ENCODE data around the gene SREBF2.
"Not testable (repeated sequence)": the region's sequence is repeated elsewhere in the genome, so short reads cannot be mapped to it uniquely, and the experiment has no call there.

SREBF2 gene

GRCh38 chr22:41821471-41822316 lies 11.2 kb upstream of the SREBF2 start:
- no peak for DNase-seq (ENCODE audit: low read depth in 2 of 2)

GRCh38 chr22:41822317-41823057 lies 10.4 kb upstream of the SREBF2 start:
- DNase-seq (ENCODE audit: low read depth in 2 of 2) = no peak

GRCh38 chr22:41823797-41824196 lies 9.1 kb upstream of the SREBF2 start:
- DNase-seq (ENCODE audit: low read depth in 2 of 2) = no peak

GRCh38 chr22:41825376-41825775 lies 7.5 kb upstream of the SREBF2 start:
- DNase-seq (ENCODE audit: low read depth in 2 of 2) = no peak

- DNase-seq (ENCODE audit: low read depth in 2 of 2) = no peak
These were observed 6.9 kb upstream of the SREBF2 start for GRCh38 chr22:41826021-41826420.

- no peak for DNase-seq (ENCODE audit: low read depth in 2 of 2)
These were observed 6.2 kb upstream of the SREBF2 start for GRCh38 chr22:41826430-41827383.

GRCh38 chr22:41827671-41828070 lies 5.2 kb upstream of the SREBF2 start:
- DNase-seq (ENCODE audit: low read depth in 2 of 2) = no peak

GRCh38 chr22:41828516-41828915 lies 4.4 kb upstream of the SREBF2 start:
- no peak for DNase-seq (ENCODE audit: low read depth in 2 of 2)

GRCh38 chr22:41830174-41830573 lies 2.7 kb upstream of the SREBF2 start:
- DNase-seq (ENCODE audit: low read depth in 2 of 2) = no peak

- DNase-seq (ENCODE audit: low read depth in 2 of 2) = no peak
These were observed 1.5 kb upstream of the SREBF2 start for GRCh38 chr22:41831383-41831782.

- DNase-seq (ENCODE audit: low read depth in 2 of 2) = no peak
These were observed 915 bp upstream of the SREBF2 start for GRCh38 chr22:41831828-41832552.

GRCh38 chr22:41833369-41834004 lies 582 bp downstream of the SREBF2 start:
- DNase-seq (ENCODE audit: low read depth in 2 of 2) = peak; percentile 26 to 35

- DNase-seq (ENCODE audit: low read depth in 2 of 2) = no peak
These were observed 1.4 kb downstream of the SREBF2 start for GRCh38 chr22:41834005-41834944.

- DNase-seq (ENCODE audit: low read depth in 2 of 2) = not testable (repeated sequence)
These were observed 2.6 kb downstream of the SREBF2 start for GRCh38 chr22:41835462-41835861.

GRCh38 chr22:41836551-41836950 lies 3.6 kb downstream of the SREBF2 start:
- DNase-seq (ENCODE audit: low read depth in 2 of 2) = no peak

- no peak for DNase-seq (ENCODE audit: low read depth in 2 of 2)
These were observed 6.1 kb downstream of the SREBF2 start for GRCh38 chr22:41838842-41839618.

- DNase-seq (ENCODE audit: low read depth in 2 of 2) = no peak
These were observed 7.3 kb downstream of the SREBF2 start for GRCh38 chr22:41840216-41840615.

GRCh38 chr22:41841085-41841712 lies 8.3 kb downstream of the SREBF2 start:
- no peak for DNase-seq (ENCODE audit: low read depth in 2 of 2)
